Stimulated activated CD4-positive, alpha-beta T cell treated with anti-CD3 and anti-CD28 coated beads, Interleukin-4, amount 100 ng/mL, for 4 hours (primary cell): Measurements from ENCODE around the gene FRRS1L.
A peak's percentile ranks its signal among the peaks of the same experiment; 100 is the strongest.

Experiments
- DNase-seq, 2 experiments: peaks; one replicate each; pipeline ENCODE4 v3.0.0-alpha.2; 2020

The FRRS1L gene, protein sequence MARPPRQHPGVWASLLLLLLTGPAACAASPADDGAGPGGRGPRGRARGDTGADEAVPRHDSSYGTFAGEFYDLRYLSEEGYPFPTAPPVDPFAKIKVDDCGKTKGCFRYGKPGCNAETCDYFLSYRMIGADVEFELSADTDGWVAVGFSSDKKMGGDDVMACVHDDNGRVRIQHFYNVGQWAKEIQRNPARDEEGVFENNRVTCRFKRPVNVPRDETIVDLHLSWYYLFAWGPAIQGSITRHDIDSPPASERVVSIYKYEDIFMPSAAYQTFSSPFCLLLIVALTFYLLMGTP

DNA sequence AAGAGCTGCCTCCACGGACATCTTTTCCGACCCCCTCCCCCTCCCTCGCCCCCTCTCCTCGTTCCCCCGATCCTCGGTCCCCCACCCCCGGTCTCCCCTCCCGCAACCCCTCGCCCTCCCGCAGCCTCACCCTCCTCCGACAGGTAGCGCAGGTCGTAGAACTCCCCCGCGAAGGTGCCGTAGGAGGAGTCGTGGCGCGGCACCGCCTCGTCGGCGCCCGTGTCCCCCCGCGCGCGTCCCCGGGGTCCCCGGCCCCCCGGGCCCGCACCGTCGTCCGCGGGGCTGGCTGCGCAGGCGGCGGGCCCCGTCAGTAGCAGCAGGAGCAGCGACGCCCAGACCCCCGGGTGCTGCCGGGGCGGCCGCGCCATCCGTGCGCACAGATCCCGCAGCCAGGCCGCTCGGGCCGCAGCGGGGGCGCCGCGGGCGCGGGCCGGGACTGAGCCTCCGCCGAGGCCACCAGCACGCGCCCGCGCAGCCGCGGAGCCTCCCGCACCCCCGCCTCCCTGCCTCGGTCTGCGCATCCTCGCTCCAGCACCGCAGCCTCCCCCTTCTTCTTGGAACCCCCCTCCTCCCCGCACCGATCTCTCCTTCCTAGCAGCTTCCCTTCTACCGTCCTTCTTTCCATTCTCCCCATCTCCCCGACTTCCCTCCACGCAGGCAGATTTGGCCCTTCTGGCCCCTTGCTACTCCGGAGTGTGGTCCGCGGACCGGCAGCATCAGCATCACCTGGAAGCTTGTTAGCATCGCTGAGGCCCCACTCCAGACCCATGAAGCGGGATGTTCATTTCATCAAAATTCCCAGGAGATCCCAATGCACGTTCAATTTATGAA lies at the start of gene FRRS1L:
Gene FRRS1L, minus strand, starts transcription at position 479 of the 831 bp plus-strand sequence. Its CDS starts 111 bp downstream, at position 368.
- DNase-seq = no peak

- DNase-seq = no peak
Observed at GRCh38 chr9:109214414-109214813, 47.4 kb upstream of the FRRS1L start.

GRCh38 chr9:109213285-109214121 lies 46.5 kb upstream of the FRRS1L start:
- no peak for DNase-seq

- no peak for DNase-seq
Observed at GRCh38 chr9:109212768-109213167, 45.7 kb upstream of the FRRS1L start.

- DNase-seq = no peak
Observed at GRCh38 chr9:109206670-109207069, 39.6 kb upstream of the FRRS1L start.

GRCh38 chr9:109205526-109205925 lies 38.5 kb upstream of the FRRS1L start:
- no peak for DNase-seq

DNA sequence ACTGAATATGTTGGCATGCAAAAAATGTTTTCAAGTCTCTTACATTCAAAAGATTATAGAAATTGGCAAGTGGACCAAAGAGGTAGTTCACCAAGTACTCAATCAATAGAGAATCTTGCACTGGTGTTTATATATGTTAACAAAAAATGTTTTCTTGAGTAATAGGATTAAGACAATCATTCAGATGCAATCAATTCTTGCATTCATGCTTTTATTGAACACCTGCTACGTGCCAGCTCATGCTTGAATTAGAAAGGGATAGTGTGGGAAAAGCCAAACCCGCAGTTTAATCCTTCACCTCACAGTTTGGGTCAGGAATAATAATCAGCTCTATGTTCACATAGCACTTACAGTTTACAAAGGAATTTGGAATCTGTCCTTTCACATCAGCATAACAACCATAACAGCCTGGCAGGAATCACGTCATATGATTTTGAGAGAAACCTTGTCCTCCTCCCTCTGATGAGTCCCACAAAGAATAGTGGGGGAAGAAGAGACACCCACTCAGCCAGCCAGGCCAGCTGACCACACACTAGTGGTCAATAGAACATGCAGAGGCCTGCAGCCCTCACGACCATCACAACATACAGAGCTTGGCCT lies 36.8 kb upstream of the FRRS1L start:
- no peak for DNase-seq

DNA sequence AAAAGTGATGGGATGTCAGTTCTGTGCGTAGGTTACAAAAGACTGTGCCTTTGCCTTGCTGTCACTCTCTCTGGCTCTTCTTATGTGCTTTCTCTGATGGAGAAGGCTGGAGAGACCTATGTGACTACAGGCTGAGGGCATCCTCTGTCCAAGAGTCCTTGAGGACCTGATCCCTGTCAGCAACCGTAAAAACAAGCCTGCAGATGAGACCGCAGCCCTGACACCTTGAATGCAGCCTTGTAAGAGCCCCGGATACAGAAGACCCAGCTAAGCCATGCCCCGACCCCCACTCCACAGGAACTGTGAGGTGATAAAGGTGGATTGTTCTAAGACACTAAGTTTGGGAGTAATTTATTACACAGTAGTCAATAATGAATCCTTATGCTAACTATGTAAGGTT lies 32.6 kb upstream of the FRRS1L start:
- no peak for DNase-seq

- no peak for DNase-seq
Observed at GRCh38 chr9:109198736-109199382, 31.8 kb upstream of the FRRS1L start.

DNA sequence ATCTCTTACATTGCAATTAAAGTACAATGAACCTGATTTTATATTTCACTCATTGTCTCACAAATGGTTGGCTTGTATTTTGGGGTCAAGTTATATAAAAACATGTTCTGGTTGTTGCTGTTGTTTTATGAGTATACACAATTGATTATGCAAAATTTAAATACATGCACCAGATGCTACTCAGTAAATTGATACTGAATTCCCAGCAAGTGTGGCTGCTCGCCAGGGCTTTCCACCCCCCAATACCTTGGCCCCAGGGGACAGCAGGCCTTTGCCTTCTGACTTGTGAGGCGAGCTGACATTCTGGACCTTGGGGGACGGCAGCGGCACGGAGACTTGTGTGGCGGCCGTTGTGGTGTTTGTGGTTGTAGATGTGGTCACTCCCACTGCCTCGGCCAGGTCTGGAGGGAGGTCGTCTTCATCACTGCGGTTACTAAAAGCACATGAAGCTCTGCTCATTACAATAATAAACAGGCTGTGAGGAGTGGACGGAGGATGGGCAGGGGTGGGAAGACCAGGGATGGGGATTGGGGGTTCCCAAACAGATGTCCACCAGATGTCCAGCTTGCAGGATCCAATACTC lies 27.0 kb upstream of the FRRS1L start:
- no peak for DNase-seq

DNA sequence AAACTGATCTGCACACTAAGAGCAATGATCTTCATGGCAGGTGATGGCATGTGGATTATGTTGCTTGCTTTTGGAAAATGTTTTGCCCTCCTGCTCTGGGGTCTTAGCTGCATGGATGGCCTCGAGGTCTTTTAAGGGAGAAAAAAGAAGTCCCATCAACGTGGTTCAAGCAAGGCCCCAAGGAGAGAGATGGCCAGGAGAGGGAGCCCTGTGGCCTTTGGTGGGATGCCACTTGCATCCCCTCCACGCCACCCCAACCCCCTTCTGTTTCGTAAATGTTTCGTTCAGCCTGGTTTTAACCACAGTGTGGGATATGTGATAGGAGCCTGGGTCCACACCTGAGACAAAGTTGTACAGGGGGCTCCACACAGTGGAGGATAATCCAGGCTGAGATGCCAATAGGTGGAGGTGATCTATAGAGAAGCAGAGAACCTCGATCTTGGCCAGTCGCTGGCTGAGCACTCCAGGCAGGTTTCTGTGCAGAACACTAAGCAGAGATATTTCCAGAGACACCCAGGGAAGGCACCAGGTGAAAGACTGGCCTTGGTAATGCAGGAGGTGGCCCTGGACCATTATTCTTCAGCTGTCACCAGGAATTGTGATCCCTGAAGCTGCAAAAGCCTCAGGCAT lies 25.8 kb upstream of the FRRS1L start:
- DNase-seq = no peak

GRCh38 chr9:109191746-109192145 lies 24.7 kb upstream of the FRRS1L start:
- no peak for DNase-seq

GRCh38 chr9:109190151-109190550 lies 23.1 kb upstream of the FRRS1L start:
- DNase-seq = no peak

DNA sequence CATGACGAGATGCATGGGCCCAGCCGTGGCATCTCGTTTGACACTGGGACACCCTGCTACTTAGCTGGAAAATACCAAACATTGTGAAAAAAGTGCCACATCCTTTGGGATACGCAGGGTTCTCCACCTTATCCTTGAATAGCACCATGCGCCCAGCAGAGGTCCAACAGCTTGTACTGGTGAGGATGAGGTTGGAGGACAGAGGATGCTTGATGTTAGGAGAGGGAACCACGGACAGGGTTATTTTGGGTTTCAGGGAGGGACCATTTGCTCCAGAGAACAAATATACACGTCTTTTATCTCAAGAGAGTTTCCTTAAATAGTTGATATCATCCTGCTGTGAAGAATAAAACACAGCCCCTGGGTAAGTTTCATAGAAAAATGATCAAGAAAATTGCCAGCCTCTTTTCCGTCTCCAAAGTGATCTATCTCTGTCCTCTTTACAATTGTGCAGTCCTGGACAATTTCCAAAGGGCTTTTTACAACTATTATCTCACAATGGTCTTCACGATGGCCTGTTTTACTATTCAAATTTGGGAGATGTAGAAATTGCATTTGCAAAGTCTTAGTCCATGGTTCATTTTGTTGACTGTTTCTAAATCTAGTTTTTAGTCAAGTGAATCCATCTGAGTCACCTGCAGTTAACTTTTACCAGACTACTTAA lies 19.9 kb upstream of the FRRS1L start:
- DNase-seq = no peak

- DNase-seq = no peak
Observed at GRCh38 chr9:109182940-109183798, 16.1 kb upstream of the FRRS1L start.

DNA sequence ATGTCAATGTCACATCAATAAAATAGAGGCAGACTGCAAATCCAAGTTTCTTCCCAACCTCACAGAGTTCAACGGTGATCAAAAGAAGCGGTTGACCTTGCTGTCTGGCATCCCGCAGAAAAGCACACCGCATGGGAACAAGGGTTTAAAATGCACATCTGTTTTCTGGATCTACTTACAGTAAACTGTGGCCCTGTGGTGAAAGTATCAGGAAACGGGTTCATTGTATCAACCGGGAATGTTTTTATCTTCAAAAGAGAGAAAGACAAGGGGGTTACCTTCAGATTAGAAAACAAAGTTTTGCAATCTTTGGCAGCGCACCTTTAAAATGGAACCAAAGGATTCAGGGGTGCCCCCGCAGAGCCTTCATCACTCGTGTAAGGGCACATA lies 15.5 kb upstream of the FRRS1L start:
- DNase-seq = no peak

DNA sequence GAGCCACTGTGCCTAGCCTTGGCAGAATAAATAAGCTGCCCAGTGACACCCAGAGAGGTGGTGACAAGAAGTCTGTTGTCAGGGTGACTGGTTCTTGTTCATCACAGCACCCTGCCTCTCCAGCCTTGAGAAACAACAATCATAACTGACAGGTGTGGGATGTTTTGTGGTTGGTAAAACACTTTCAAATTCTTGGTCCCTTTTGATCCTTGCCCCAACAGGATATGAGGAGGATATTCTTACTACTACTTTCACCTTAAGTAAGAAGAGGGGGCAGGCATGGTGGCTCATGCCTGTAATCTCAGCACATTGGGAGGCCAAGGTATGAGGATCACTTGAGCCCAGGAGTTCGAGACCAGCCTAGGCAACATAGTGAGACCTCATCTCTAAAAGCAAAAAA lies 14.2 kb upstream of the FRRS1L start:
- peak in 1 of 2 experiments; percentile 8 for DNase-seq

DNA sequence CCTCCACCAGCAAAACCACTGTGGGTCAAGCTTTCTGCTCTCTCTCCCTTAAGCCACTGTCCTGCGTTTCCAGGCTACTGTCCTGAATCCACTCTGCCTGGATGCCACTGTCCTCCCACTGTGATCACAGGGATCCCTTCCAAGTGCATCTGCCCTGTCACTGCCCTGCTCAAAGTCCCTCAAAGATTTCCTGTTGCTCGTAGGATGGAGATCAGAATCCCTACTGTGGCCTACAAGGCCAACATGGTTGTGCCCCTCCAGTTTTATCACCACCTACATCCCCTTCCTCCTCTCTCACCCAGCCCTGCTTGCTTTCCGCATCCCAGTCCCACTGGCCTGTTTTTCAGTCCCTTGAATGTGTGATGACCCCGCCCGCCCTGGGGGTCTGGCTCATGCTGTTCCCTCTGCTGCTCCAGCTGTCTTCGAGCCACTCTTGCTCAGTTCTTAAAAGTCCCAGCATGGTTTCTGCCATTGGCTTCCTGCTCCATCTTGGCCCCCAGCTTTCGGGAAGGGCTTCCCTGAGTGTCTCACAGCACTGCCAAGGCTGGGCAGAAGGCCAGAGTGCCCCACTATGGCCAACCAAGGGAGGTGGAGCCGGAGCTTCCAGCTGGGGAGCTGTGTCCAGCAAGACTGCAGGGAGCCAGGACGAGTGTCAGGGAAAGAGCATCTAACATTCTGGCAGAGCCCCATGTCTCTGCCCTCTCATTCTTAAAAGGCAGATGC lies 12.9 kb upstream of the FRRS1L start:
- DNase-seq = no peak

GRCh38 chr9:109176963-109177362 lies 9.9 kb upstream of the FRRS1L start:
- DNase-seq = no peak
